ENCODE data around the gene PLK3.

DNA sequence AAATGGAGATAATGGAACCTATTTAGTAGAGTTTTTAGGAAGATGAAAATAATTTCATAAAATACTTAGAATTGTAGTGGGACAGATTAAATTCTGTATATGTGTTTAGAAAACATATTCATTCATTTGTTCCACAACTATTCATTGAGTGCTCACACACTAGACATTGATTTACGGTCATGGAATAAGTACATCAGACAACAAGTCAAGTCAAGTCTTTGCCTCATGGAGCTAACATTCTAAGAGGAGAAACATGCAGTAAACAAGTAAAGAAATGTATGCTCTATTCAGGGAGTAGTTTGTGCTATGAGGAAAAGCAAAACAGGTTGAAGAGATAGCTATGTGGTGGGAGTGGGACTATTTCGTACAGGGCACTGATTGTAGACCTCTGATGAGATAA lies 17.1 kb downstream of the PLK3 start:
- TF ChIP-seq POLR2A (IDR thresholded peaks at IDR 0.05) (no peak), CTCF (IDR thresholded peaks at IDR 0.05) (no peak)

Data from body of pancreas (tissue), 4 donors.